ENCODE results near the gene TMEM222. TPM values are rescaled to one million over a fixed set of nuclear protein-coding genes. Genes with fewer than 3 reads are reported as not detected.
"Not testable (repeated sequence)": the region's sequence is repeated elsewhere in the genome, so short reads cannot be mapped to it uniquely, and the experiment has no call there.

Gene TMEM222
- total and polyA plus RNA-seq, 8 donors: 11.9 to 37.0 (median 17.5) TPM

DNA sequence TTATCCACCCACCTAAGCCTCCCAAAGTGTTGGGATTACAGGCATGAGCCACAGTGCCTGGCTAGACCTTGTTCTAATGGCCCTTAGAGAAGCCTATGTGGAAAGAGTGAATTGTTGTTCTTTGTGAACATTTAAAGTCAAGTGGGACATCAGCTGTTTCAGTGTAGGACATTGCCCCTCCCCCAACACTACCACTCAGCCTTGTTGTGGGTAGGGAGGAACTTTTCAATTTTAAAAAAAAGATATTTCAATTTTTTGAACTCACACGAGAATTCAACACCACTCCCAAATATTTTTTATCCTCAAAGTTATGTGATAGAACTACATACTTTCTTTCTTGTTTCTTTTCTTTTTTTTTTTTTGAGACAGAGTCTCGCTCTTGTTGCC, 36.7 kb upstream of the TMEM222 start:
- WGBS, 2 donors: 70 to 76% methylated on average over 2 of the region's 2 CpGs
- H3K36me3 ChIP-seq: peaks cover 0 to 6% (median 6%) of the 10 kb centered on the region in 3 donors

DNA sequence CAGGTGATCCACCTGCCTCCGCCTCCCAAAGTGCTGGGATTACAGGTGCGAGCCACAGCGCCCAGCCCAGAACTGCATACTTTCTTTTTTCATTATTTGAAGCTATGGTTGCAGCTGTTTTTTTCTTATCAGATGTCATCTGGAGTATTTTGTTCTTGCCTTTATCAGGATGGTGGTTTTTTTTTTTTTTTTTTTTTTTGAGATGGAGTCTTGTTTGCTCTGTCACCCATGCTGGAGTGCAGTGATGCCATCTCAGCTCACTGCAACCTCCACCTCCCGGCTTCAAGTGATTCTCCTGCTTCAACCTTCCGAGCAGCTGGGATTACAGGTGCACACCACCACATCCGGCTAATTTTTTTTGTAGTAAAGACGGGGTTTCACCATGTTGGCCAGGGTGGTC, 36.1 kb upstream of the TMEM222 start:
- H3K27me3 ChIP-seq, FAIRE-seq, H3K9me3 ChIP-seq, H3K36me3 ChIP-seq, H3K4me3 ChIP-seq, H3K27ac ChIP-seq, H3K4me1 ChIP-seq, DNase-seq, ATAC-seq: not testable (repeated sequence)
- intact Hi-C loops (cut with DNase I): loop anchor here in 1 of 3 donors (10.0 kb wide), 1 partner anchor 91 kb away; no protein-coding TSS in a partner anchor
- 96% methylated on average over 7 of the region's 7 CpGs for WGBS, 2 donors

More for the DNA sequence above, 36.7 kb upstream of the TMEM222 start:
- Histone ChIP-seq H3K9me3 (no peaks in the 10 kb centered on the region), H3K4me3 (no peak overlapping the region), H3K27me3 (no peaks in the 10 kb centered on the region), H3K27ac (no peak overlapping the region), H3K4me1 (no peaks in the 10 kb centered on the region)
- TF ChIP-seq, protein P1, sequence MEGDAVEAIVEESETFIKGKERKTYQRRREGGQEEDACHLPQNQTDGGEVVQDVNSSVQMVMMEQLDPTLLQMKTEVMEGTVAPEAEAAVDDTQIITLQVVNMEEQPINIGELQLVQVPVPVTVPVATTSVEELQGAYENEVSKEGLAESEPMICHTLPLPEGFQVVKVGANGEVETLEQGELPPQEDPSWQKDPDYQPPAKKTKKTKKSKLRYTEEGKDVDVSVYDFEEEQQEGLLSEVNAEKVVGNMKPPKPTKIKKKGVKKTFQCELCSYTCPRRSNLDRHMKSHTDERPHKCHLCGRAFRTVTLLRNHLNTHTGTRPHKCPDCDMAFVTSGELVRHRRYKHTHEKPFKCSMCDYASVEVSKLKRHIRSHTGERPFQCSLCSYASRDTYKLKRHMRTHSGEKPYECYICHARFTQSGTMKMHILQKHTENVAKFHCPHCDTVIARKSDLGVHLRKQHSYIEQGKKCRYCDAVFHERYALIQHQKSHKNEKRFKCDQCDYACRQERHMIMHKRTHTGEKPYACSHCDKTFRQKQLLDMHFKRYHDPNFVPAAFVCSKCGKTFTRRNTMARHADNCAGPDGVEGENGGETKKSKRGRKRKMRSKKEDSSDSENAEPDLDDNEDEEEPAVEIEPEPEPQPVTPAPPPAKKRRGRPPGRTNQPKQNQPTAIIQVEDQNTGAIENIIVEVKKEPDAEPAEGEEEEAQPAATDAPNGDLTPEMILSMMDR (IDR thresholded peaks at IDR 0.05): no peak
- peak in 1 of 4 donors; percentile 11 for ATAC-seq
- intact Hi-C loops (cut with DNase I): loop anchor here in 1 of 3 donors (10.0 kb wide), 1 partner anchor 90 kb away; no protein-coding TSS in a partner anchor
- DNase-seq: no peak
- FAIRE-seq: no peak

DNA sequence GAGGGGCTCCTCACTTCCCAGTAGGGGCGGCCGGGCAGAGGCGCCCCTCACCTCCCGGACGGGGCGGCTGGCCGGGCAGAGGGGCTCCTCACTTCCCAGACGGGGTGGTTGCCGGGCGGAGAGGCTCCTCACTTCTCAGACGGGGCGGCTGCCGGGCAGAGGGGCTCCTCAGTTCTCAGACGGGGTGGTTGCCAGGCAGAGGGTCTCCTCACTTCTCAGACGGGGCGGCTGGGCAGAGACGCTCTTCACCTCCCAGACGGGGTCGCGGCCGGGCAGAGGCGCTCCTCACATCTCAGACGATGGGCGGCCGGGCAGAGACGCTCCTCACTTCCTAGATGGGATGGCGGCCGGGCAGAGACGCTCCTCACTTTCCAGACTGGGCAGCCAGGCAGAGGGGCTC, 32.8 kb upstream of the TMEM222 start:
- not testable (repeated sequence) for H3K9me3 ChIP-seq, DNase-seq, H3K27ac ChIP-seq, H3K27me3 ChIP-seq, FAIRE-seq, H3K36me3 ChIP-seq, ATAC-seq, H3K4me1 ChIP-seq, H3K4me3 ChIP-seq
- intact Hi-C loops (cut with DNase I): loop anchor here in 1 of 3 donors (10.0 kb wide), 1 partner anchor 94 kb away; no protein-coding TSS in a partner anchor
- 97 to 98% methylated on average over 15 to 29 of the region's 29 CpGs for WGBS, 2 donors

DNA sequence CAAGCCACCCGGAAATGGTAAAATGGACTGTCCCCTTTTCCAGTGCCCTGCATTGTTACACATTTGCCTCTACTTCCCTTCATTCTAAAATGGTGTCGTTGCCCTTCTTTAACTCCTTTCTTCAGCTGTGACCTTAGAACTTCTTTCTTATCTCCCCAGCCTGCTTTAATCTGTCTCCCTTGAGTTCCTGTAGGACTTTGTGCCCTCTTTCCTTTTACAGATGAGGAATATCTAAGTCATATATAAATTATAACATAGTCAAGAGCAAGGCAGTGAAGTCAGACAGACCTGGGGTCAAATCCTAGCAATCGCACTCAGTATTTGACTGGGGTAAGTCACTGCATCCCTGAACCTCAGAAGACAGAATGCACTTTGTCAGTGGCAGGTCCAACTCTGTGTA, 31.4 kb upstream of the TMEM222 start:
- Histone ChIP-seq H3K27me3 (no peaks in the 10 kb centered on the region), H3K36me3 (peaks cover 0 to 6% (median 0%) of the 10 kb centered on the region in 3 donors), H3K9me3 (no peaks in the 10 kb centered on the region), H3K4me3 (no peak overlapping the region), H3K4me1 (no peaks in the 10 kb centered on the region), H3K27ac (no peak overlapping the region)
- 58 to 71% methylated on average over 3 of the region's 3 CpGs for WGBS, 2 donors
- TF ChIP-seq, protein P1 (IDR thresholded peaks at IDR 0.05): no peak
- ATAC-seq: no peak
- intact Hi-C loops (cut with DNase I): loop anchor here in 1 of 3 donors (10.0 kb wide), 1 partner anchor 96 kb away; no protein-coding TSS in a partner anchor
- DNase-seq: no peak
- no peak for FAIRE-seq

GRCh38 chr1:27292106-27292505, 29.9 kb upstream of the TMEM222 start:
- H3K27ac ChIP-seq: no peak overlapping the region
- H3K27me3 ChIP-seq: no peaks in the 10 kb centered on the region
- H3K36me3 ChIP-seq: peaks cover 0 to 9% (median 6%) of the 10 kb centered on the region in 3 donors
- FAIRE-seq (no peak), DNase-seq (no peak), ATAC-seq (peak in 3 of 4 donors; percentile 18 to 75 (median 72))
- intact Hi-C loops (cut with DNase I): loop anchor here in 1 of 3 donors (10.0 kb wide), 1 partner anchor 97 kb away; no protein-coding TSS in a partner anchor
- TF ChIP-seq, protein P1 (IDR thresholded peaks at IDR 0.05): no peak
- no peaks in the 10 kb centered on the region for H3K9me3 ChIP-seq
- 50 to 51% methylated on average over 5 of the region's 5 CpGs for WGBS, 2 donors
- no peak overlapping the region for H3K4me3 ChIP-seq
- no peaks in the 10 kb centered on the region for H3K4me1 ChIP-seq

GRCh38 chr1:27293915-27294314, 28.0 kb upstream of the TMEM222 start:
- no peak for ATAC-seq
- Histone ChIP-seq H3K27me3 (no peaks in the 10 kb centered on the region), H3K4me1 (no peaks in the 10 kb centered on the region), H3K9me3 (no peaks in the 10 kb centered on the region), H3K4me3 (no peak overlapping the region), H3K27ac (no peak overlapping the region), H3K36me3 (peaks cover 0 to 26% (median 8%) of the 10 kb centered on the region in 3 donors)
- WGBS, 2 donors: 96 to 98% methylated on average over 8 of the region's 8 CpGs
- peak in 1 of 6 donors; percentile 33 for DNase-seq
- intact Hi-C loops (cut with DNase I): loop anchor here in 1 of 3 donors (10.0 kb wide), 1 partner anchor 99 kb away; no protein-coding TSS in a partner anchor
- FAIRE-seq: no peak
- TF ChIP-seq, protein P1 (IDR thresholded peaks at IDR 0.05): no peak
